HEK293 (cell line): ENCODE measurements around the gene TPRA1.

Experiments used
- CTCF ChIP-seq: fragments of 450-650 bp; formaldehyde crosslinking; IDR thresholded peaks from 2 replicates; pipeline ENCODE4 v1.5.1; 2016; ENCODE audit warnings: missing biosample characterization, missing genetic modification characterization
- PRDM2 ChIP-seq: fragments of 450-650 bp; formaldehyde crosslinking; IDR thresholded peaks from 2 replicates; pipeline ENCODE4 v1.5.1; 2016; ENCODE audit warnings: missing biosample characterization, missing genetic modification characterization, borderline replicate concordance
- SP2 ChIP-seq: fragments of 450-650 bp; formaldehyde crosslinking; IDR thresholded peaks from 2 replicates; pipeline ENCODE4 v1.5.1; 2016; ENCODE audit warnings: missing biosample characterization, missing genetic modification characterization
- YY1 ChIP-seq: fragments of 450-650 bp; formaldehyde crosslinking; IDR thresholded peaks from 2 replicates; pipeline ENCODE4 v1.5.1; 2018; ENCODE audit warnings: missing biosample characterization, missing genetic modification characterization
- ZBTB21 ChIP-seq: fragments of 450-650 bp; formaldehyde crosslinking; IDR thresholded peaks from 2 replicates; pipeline ENCODE4 v1.5.1; 2017; ENCODE audit warnings: missing biosample characterization, missing genetic modification characterization
- ZNF146 ChIP-seq: fragments of 450-650 bp; formaldehyde crosslinking; IDR thresholded peaks from 2 replicates; pipeline ENCODE4 v1.5.1; 2016; ENCODE audit warnings: missing biosample characterization, missing genetic modification characterization
- ZNF302 ChIP-seq: fragments of 450-650 bp; formaldehyde crosslinking; IDR thresholded peaks from 2 replicates; pipeline ENCODE4 v1.5.1; 2016; ENCODE audit warnings: missing biosample characterization, missing genetic modification characterization, low read depth
- ZNF580 ChIP-seq: fragments of 450-650 bp; formaldehyde crosslinking; IDR thresholded peaks from 2 replicates; pipeline ENCODE4 v1.5.1; 2016; ENCODE audit warnings: missing biosample characterization, missing genetic modification characterization
- ZNF639 ChIP-seq: fragments of 450-650 bp; formaldehyde crosslinking; IDR thresholded peaks from 2 replicates; pipeline ENCODE4 v1.5.1; 2016; ENCODE audit warnings: missing biosample characterization, missing genetic modification characterization

- TF ChIP-seq PRDM2 (tag by site-specific recombination) (no peak), ZNF146 (no peak), SP2 (no peak), CTCF (no peak), YY1 (no peak), ZNF302 (tag by site-specific recombination) (no peak), ZNF639 (no peak), ZBTB21 (tag by site-specific recombination) (no peak), ZNF580 (tag by site-specific recombination) (no peak)
Observed at GRCh38 chr3:127578802-127579201, 11.7 kb downstream of the TPRA1 start.
